A549 (cell line): Measurements from ENCODE around the gene MORF4L1. TPM values are rescaled to one million over a fixed set of nuclear protein-coding genes. Genes with fewer than 3 reads are reported as not detected.
"Not testable (repeated sequence)": the region's sequence is repeated elsewhere in the genome, so short reads cannot be mapped to it uniquely, and the experiment has no call there.

Experiments
- ATAC-seq, 2 experiments: fragments of 200-7000 bp in 1 of 2; fragments of >200 bp in 1 of 2; cut with Nextera tagmentation in 1 of 2; cut with Tn5 transposase in 1 of 2; 3 replicates each; pipeline versions ENCODE4 v1.8.0 to v1.9.1; 2018 to 2020; ENCODE audit warnings: mild to moderate bottlenecking in 1 of 2, moderate library complexity in 1 of 2
- CTCF ChIA-PET: fragments of 300-600 bp; sonication (Branson Sonifier 250); formaldehyde crosslinking; extraction: SDS; loops from one replicate; lab custom pipeline; 2021; ENCODE audit warnings: antibody characterized with exemption, inconsistent platforms; lab: Yijun Ruan, JAX
- POLR2A ChIA-PET: fragments of 350-600 bp; formaldehyde crosslinking; extraction: SDS; loops from one replicate; lab custom pipeline; 2021; ENCODE audit warnings: antibody characterized with exemption, inconsistent platforms; lab: Yijun Ruan, JAX
- DNase-seq, 2 experiments: peaks; one replicate each; pipeline versions ENCODE4 v3.0.0 to v3.0.0-alpha.2; 2011 to 2016; ENCODE audit warnings: low read depth in 1 of 2, low spot score in 1 of 2
- FAIRE-seq: peaks from 2 replicates; lab custom pipeline; 2011; peaks lifted over from hg19 to GRCh38; lab: Jason Lieb, UNC
- H3K27ac ChIP-seq, 2 experiments: fragments of >200 bp; sonication (Bioruptor Twin); formaldehyde crosslinking; 3 replicates each; pipeline ENCODE4 v1.5.1; 2016 to 2017
- H3K4me1 ChIP-seq: fragments of >200 bp; sonication (Bioruptor Twin); formaldehyde crosslinking; 3 replicates; pipeline ENCODE4 v1.6.1; 2016
- H3K4me2 ChIP-seq: fragments of >200 bp; sonication (Bioruptor Twin); formaldehyde crosslinking; 3 replicates; pipeline ENCODE4 v1.6.1; 2016
- H3K4me3 ChIP-seq: fragments of >200 bp; sonication (Bioruptor Twin); formaldehyde crosslinking; 3 replicates; pipeline ENCODE4 v1.5.1; 2016
- H3K9me3 ChIP-seq: fragments of >200 bp; sonication (Bioruptor Twin); formaldehyde crosslinking; 3 replicates; pipeline ENCODE4 v1.6.1; 2016
- CBX2 ChIP-seq: fragments of 200-600 bp; sonication (generic); IDR thresholded peaks from 2 replicates; pipeline ENCODE4 v1.6.1; 2016; ENCODE audit warnings: low read depth, mild to moderate bottlenecking, borderline replicate concordance
- CEBPB ChIP-seq, 2 experiments: fragments of >200 bp in 1 of 2; sonication (Bioruptor Twin) in 1 of 2; formaldehyde crosslinking in 1 of 2; IDR thresholded peaks; 2 replicates each; pipeline ENCODE4 v1.6.1; 2012 to 2016
- EP300 ChIP-seq, 2 experiments: fragments of >200 bp; sonication (Bioruptor Twin); formaldehyde crosslinking; IDR thresholded peaks; 2 replicates in 1 of 2; 3 replicates in 1 of 2; pipeline ENCODE4 v1.6.1; 2016 to 2017
- FOXS1 ChIP-seq: fragments of 250-450 bp; sonication (Bioruptor Pico); IDR thresholded peaks from 2 replicates; pipeline ENCODE4 v1.5.0; 2020; ENCODE audit warnings: mild to moderate bottlenecking, moderate library complexity
- GATA3 ChIP-seq: IDR thresholded peaks from 2 replicates; pipeline ENCODE4 v1.6.1; 2012; ENCODE audit warnings: borderline replicate concordance
- HDAC2 ChIP-seq: fragments of 200-600 bp; sonication (generic); IDR thresholded peaks from 2 replicates; pipeline ENCODE4 v1.6.1; 2016
- HOXA7 ChIP-seq: fragments of 250-450 bp; sonication (Bioruptor Pico); IDR thresholded peaks from 2 replicates; pipeline ENCODE4 v1.5.0; 2020; ENCODE audit warnings: mild to moderate bottlenecking, moderate library complexity
- HOXB5 ChIP-seq: fragments of 250-450 bp; sonication (Bioruptor Pico); IDR thresholded peaks from 2 replicates; pipeline ENCODE4 v1.5.0; 2020; ENCODE audit warnings: mild to moderate bottlenecking, moderate library complexity
- JUN ChIP-seq, 2 experiments: fragments of >200 bp; sonication (Bioruptor Twin); formaldehyde crosslinking; IDR thresholded peaks; 2 replicates in 1 of 2; 3 replicates in 1 of 2; pipeline ENCODE4 v1.6.1; 2016 to 2017
- MAZ ChIP-seq: fragments of 150-350 bp; IDR thresholded peaks from 2 replicates; pipeline ENCODE4 v1.6.1; 2014; ENCODE audit warnings: antibody characterized with exemption, low read depth, low read length, borderline replicate concordance
- NPAS2 ChIP-seq: fragments of 250-450 bp; sonication (Bioruptor Pico); IDR thresholded peaks from 2 replicates; pipeline ENCODE4 v1.8.0; 2022; ENCODE audit warnings: mild to moderate bottlenecking, moderate library complexity, borderline replicate concordance
- NR3C1 ChIP-seq: fragments of >200 bp; sonication (Bioruptor Twin); formaldehyde crosslinking; IDR thresholded peaks from 3 replicates; pipeline ENCODE4 v1.6.1; 2017
- POLR2A ChIP-seq: IDR thresholded peaks from 2 replicates; pipeline ENCODE4 v1.6.1; 2012; ENCODE audit warnings: mild to moderate bottlenecking, low read length
- POLR2AphosphoS2 ChIP-seq: conservative IDR thresholded peaks from 2 replicates; pipeline ENCODE4 v1.6.1; 2012; ENCODE audit warnings: low read length, improper control_type of control experiment, inconsistent platforms
- RAD21 ChIP-seq, 2 experiments: fragments of >200 bp in 1 of 2; sonication (Bioruptor Twin) in 1 of 2; formaldehyde crosslinking in 1 of 2; IDR thresholded peaks in 1 of 2; conservative IDR thresholded peaks in 1 of 2; 2 replicates in 1 of 2; 3 replicates in 1 of 2; pipeline ENCODE4 v1.6.1; 2012 to 2018; ENCODE audit warnings: inconsistent platforms in 1 of 2
- RCOR1 ChIP-seq: fragments of 150-350 bp; IDR thresholded peaks from 2 replicates; pipeline ENCODE4 v1.6.1; 2014; ENCODE audit warnings: antibody characterized with exemption, low read length, low read depth
- RNF2 ChIP-seq: fragments of 200-600 bp; sonication (generic); IDR thresholded peaks from 2 replicates; pipeline ENCODE4 v1.6.1; 2016; ENCODE audit warnings: low read depth, mild to moderate bottlenecking, antibody characterized with exemption, moderate library complexity, borderline replicate concordance
- TFCP2L1 ChIP-seq: fragments of 250-450 bp; sonication (Bioruptor Pico); IDR thresholded peaks from 2 replicates; pipeline ENCODE4 v1.5.0; 2021; ENCODE audit warnings: mild to moderate bottlenecking
- TP53 ChIP-seq: fragments of 250-450 bp; sonication (Bioruptor Pico); IDR thresholded peaks from 2 replicates; pipeline ENCODE4 v1.5.0; 2021; ENCODE audit warnings: mild to moderate bottlenecking, moderate library complexity
- ZFP36 ChIP-seq: fragments of 450-650 bp; IDR thresholded peaks from 2 replicates; pipeline ENCODE4 v1.6.1; 2014; ENCODE audit warnings: borderline replicate concordance; ENCODE audit not compliant: partially characterized antibody
- ZNF302 ChIP-seq: fragments of 250-450 bp; sonication (Bioruptor Pico); IDR thresholded peaks from 2 replicates; pipeline ENCODE4 v1.9.0; 2021; ENCODE audit warnings: inconsistent platforms, mild to moderate bottlenecking, moderate library complexity
- WGBS: methylation state at CpG from one replicate; pipeline ENCODE4 v1.1.6; 2017; ENCODE audit errors: missing lambda C conversion rate; 5-methylcytosine and 5-hydroxymethylcytosine counted together
- polyA plus RNA-seq, 4 experiments: library from polyadenylated mRNA; depleted of rRNA in 3 of 4; stranded (reverse); fragments of >200 nt; fragmentation: RNase III in 1 of 4; extraction: RNeasy Plus Mini Kit Qiagen cat#74134 plus additional on column Dnase treatment in 1 of 4; gene quantifications; 2 replicates in 3 of 4; 3 replicates in 1 of 4; pipeline ENCODE4 v1.2.3, GENCODE V29; 2011 to 2017
- TF ChIP-seq, protein P1 (sequence below): fragments of 450-650 bp; IDR thresholded peaks from 2 replicates; pipeline ENCODE4 v1.6.1; 2014; ENCODE audit warnings: antibody characterized with exemption
- TF ChIP-seq, protein P2 (sequence below): IDR thresholded peaks from 2 replicates; pipeline ENCODE4 v1.6.1; 2012
- TF ChIP-seq, protein P3 (sequence below): fragments of >200 bp; sonication (Bioruptor Twin); formaldehyde crosslinking; IDR thresholded peaks from 3 replicates; pipeline ENCODE4 v1.5.1; 2016
- TF ChIP-seq, protein P4 (sequence below): fragments of >200 bp; sonication (Bioruptor Twin); formaldehyde crosslinking; IDR thresholded peaks from 3 replicates; pipeline ENCODE4 v1.6.1; 2016
- TF ChIP-seq, protein P5 (sequence below): fragments of 150-350 bp; IDR thresholded peaks from 2 replicates; pipeline ENCODE4 v1.6.1; 2014; ENCODE audit warnings: low read depth, mild to moderate bottlenecking, low read length

MORF4L1 gene
- polyA plus RNA-seq, 2 of the 4 experiments (the other 2 are of a cell fraction) = 498 to 927 TPM

DNA sequence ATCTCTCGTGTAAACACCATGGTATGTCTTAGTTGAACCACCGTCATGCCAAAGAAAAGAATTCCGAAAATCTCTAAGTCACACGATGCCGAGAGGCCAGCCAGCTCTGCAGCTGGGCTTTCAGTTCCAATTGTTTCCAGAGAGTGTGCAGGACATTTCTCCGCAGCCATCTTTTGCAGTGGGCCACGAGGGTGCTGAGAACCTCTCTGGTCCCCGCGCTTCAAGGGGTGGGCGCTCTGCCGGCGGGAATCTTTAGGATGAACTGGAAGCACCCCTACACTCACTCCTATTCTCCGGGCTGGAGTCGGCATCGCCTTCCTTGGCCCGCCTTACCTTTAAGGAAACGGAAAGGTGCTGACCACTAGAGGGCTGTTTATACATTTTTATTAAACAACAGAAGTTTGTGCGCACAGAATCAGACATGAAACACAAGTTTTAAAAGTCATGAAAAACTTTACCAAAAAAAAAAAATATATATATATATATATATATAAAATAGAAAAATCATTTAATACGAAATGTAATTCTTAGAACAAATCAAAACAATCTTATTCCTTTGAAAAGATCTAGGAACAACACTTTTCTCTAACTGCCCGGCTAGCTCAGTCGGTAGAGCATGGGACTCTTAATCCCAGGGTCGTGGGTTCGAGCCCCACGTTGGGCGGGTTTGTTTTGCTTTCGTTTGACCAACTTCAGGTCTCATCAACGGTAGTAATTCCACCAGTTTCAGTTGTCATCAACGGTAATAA is 12.5 kb upstream of the MORF4L1 start (continued):
- 0 out of 2 replicates have a peak, but pooled peaks have one; percentile 41 for TF ChIP-seq FOXS1 (CRISPR knock-in tag)
- TF ChIP-seq CEBPB (IDR thresholded peaks at IDR 0.05) = peak in 1 of 2 experiments; percentile 48; a peak in 1 of 4 replicates
- TF ChIP-seq POLR2A = peak; percentile 32; the same call in 1 of the 2 replicates
- TF ChIP-seq ZFP36 = no peak
- no peak for TF ChIP-seq EP300 (IDR thresholded peaks at IDR 0.05)
- peak in 1 of 2 experiments; percentile 34; a peak in 1 of 5 replicates for TF ChIP-seq JUN (IDR thresholded peaks at IDR 0.05)
- TF ChIP-seq HOXA7 (CRISPR knock-in tag) = no peak
- no peak for TF ChIP-seq NPAS2
- no peak for TF ChIP-seq TFCP2L1
- TF ChIP-seq HDAC2 = no peak
- TF ChIP-seq, protein P1, sequence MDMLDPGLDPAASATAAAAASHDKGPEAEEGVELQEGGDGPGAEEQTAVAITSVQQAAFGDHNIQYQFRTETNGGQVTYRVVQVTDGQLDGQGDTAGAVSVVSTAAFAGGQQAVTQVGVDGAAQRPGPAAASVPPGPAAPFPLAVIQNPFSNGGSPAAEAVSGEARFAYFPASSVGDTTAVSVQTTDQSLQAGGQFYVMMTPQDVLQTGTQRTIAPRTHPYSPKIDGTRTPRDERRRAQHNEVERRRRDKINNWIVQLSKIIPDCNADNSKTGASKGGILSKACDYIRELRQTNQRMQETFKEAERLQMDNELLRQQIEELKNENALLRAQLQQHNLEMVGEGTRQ = 0 out of 2 replicates have a peak, but pooled peaks have one; percentile 39
- no peak for TF ChIP-seq TP53 (CRISPR knock-in tag)
- TF ChIP-seq RCOR1 = no peak
- TF ChIP-seq, protein P2, sequence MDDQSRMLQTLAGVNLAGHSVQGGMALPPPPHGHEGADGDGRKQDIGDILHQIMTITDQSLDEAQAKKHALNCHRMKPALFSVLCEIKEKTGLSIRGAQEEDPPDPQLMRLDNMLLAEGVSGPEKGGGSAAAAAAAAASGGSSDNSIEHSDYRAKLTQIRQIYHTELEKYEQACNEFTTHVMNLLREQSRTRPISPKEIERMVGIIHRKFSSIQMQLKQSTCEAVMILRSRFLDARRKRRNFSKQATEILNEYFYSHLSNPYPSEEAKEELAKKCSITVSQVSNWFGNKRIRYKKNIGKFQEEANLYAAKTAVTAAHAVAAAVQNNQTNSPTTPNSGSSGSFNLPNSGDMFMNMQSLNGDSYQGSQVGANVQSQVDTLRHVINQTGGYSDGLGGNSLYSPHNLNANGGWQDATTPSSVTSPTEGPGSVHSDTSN = 0 out of 2 replicates have a peak, but pooled peaks have one; percentile 27
- TF ChIP-seq CBX2 = no peak
- TF ChIP-seq, protein P3, sequence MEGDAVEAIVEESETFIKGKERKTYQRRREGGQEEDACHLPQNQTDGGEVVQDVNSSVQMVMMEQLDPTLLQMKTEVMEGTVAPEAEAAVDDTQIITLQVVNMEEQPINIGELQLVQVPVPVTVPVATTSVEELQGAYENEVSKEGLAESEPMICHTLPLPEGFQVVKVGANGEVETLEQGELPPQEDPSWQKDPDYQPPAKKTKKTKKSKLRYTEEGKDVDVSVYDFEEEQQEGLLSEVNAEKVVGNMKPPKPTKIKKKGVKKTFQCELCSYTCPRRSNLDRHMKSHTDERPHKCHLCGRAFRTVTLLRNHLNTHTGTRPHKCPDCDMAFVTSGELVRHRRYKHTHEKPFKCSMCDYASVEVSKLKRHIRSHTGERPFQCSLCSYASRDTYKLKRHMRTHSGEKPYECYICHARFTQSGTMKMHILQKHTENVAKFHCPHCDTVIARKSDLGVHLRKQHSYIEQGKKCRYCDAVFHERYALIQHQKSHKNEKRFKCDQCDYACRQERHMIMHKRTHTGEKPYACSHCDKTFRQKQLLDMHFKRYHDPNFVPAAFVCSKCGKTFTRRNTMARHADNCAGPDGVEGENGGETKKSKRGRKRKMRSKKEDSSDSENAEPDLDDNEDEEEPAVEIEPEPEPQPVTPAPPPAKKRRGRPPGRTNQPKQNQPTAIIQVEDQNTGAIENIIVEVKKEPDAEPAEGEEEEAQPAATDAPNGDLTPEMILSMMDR = peak; percentile 91
- no peak for TF ChIP-seq MAZ
- no peak for TF ChIP-seq POLR2AphosphoS2
- no peak for TF ChIP-seq ZNF302 (CRISPR knock-in tag)
- TF ChIP-seq HOXB5 (CRISPR knock-in tag) = 0 out of 2 replicates have a peak, but pooled peaks have one; percentile 32
- TF ChIP-seq RAD21 (conservative IDR thresholded peaks at IDR 0.05 in 1 of 2, IDR thresholded peaks at IDR 0.05 in 1 of 2) = peak; percentile 34 to 54; a peak in 4 of 5 replicates
- TF ChIP-seq NR3C1 = no peak
- TF ChIP-seq RNF2 = no peak
- TF ChIP-seq, protein P4, sequence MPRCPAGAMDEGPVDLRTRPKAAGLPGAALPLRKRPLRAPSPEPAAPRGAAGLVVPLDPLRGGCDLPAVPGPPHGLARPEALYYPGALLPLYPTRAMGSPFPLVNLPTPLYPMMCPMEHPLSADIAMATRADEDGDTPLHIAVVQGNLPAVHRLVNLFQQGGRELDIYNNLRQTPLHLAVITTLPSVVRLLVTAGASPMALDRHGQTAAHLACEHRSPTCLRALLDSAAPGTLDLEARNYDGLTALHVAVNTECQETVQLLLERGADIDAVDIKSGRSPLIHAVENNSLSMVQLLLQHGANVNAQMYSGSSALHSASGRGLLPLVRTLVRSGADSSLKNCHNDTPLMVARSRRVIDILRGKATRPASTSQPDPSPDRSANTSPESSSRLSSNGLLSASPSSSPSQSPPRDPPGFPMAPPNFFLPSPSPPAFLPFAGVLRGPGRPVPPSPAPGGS = no peak
- no peak; the same call in 1 of the 2 replicates for TF ChIP-seq GATA3
- TF ChIP-seq, protein P5, sequence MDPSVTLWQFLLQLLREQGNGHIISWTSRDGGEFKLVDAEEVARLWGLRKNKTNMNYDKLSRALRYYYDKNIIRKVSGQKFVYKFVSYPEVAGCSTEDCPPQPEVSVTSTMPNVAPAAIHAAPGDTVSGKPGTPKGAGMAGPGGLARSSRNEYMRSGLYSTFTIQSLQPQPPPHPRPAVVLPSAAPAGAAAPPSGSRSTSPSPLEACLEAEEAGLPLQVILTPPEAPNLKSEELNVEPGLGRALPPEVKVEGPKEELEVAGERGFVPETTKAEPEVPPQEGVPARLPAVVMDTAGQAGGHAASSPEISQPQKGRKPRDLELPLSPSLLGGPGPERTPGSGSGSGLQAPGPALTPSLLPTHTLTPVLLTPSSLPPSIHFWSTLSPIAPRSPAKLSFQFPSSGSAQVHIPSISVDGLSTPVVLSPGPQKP = no peak
- TF ChIP-seq, all 56 proteins: peak for 18

DNA sequence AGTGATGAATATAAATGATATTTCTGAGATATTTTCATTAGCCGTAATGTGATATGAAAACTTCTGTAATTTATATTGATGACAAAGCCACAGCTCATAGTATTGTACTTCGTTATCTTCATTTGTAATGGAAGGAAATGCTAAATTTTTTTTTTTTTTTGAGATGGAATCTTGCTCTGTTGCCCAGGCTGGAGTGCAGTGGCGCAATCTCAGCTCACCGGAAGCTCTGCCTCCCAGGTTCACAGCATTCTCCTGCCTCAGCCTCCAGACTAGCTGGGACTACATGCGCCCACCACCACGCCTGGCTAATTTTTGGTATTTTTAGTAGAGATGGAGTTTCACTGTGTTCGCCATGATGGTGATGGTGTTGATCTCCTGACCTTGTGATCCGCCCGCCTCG is 7.1 kb upstream of the MORF4L1 start:
- ATAC-seq, FAIRE-seq, POLR2A ChIA-PET, DNase-seq, H3K9me3 ChIP-seq, H3K4me2 ChIP-seq, H3K4me1 ChIP-seq, H3K4me3 ChIP-seq, H3K27ac ChIP-seq, CTCF ChIA-PET: not testable (repeated sequence)
- WGBS = 92% methylated on average over 10 of the region's 10 CpGs

DNA sequence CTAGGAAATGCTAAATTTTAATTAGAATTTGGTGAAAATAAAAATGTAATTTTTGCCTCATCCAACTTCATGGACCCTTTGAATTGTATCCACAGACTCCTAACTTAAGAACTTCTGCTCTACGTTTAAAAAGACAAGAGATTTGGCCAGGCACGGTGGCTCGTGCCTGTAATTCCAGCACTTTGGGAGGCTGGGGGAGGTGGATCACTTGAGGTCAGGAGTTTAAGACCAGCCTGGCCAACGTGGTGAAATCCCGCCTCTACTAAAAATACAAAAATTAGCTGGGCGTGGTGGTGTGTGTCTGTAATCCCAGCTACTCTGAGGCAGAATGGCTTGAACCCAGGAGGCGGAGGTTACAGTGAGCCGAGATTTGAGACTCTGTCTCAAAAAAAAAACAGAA is 6.7 kb upstream of the MORF4L1 start:
- POLR2A ChIA-PET, H3K4me2 ChIP-seq, H3K4me1 ChIP-seq, DNase-seq, ATAC-seq, FAIRE-seq, H3K4me3 ChIP-seq, H3K27ac ChIP-seq, H3K9me3 ChIP-seq: not testable (repeated sequence)
- 73% methylated on average over 8 of the region's 8 CpGs for WGBS
- CTCF ChIA-PET = interaction anchor here (1.6 kb wide), 1 partner anchor 319 kb away, joined by 3 read pairs; no protein-coding TSS in a partner anchor
